ENCODE measurements around the gene DNAJC7.

The DNAJC7 gene

GRCh38 chr17:41984454-41984853 lies 32.8 kb downstream of the DNAJC7 start:
- in situ Hi-C loops (cut with MboI; ENCODE audit: low pct_unique_long_range_greater_than_20kb, low sequenced_read_pairs, unreplicated experiment): no loop called here
- TF ChIP-seq CTCF (IDR thresholded peaks at IDR 0.05; ENCODE audit: extremely low read depth, insufficient read depth, missing control alignments): no peak
- DNase-seq (ENCODE audit: low spot score): no peak

GRCh38 chr17:41982026-41982760 lies 35.0 kb downstream of the DNAJC7 start:
- no peak for DNase-seq (ENCODE audit: low spot score)
- no peak for TF ChIP-seq CTCF (IDR thresholded peaks at IDR 0.05; ENCODE audit: extremely low read depth, insufficient read depth, missing control alignments)
- in situ Hi-C loops (cut with MboI; ENCODE audit: low pct_unique_long_range_greater_than_20kb, low sequenced_read_pairs, unreplicated experiment): no loop called here

GRCh38 chr17:41977991-41978390 lies 39.2 kb downstream of the DNAJC7 start:
- DNase-seq (ENCODE audit: low spot score): no peak
- TF ChIP-seq CTCF (IDR thresholded peaks at IDR 0.05; ENCODE audit: extremely low read depth, insufficient read depth, missing control alignments): no peak
- in situ Hi-C loops (cut with MboI; ENCODE audit: low pct_unique_long_range_greater_than_20kb, low sequenced_read_pairs, unreplicated experiment): no loop called here

DNA sequence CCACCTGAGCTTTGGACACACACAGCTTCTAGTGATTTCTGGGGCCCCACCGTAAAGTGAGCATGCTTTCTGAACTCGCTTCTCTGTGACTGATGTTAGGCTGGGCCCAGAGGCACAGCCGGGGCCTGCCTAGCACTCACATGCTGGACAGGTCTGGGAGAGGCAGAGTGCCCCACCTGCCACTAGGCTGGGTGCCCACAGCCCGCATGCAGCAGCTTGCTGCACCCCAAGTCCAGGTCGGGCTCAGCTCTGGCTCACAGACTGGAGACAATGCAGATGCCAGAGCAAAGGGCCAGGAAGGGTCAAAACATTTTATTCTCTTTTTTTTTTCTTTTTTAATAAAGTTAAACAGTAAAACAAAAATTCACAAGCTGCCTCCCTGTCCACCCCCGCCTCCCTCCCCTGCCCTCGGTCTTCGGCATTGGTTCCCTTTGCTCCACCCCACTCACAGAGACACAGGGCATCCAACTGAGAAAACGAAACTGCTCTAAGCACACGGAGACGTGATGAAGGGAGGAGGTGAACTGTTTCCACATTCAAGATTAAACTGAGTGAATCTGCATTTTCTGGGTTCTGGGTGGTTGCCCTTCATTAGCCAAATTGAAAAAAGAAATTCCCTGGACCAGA lies 41.0 kb downstream of the DNAJC7 start:
- DNase-seq (ENCODE audit: low spot score): no peak
- TF ChIP-seq CTCF (IDR thresholded peaks at IDR 0.05; ENCODE audit: extremely low read depth, insufficient read depth, missing control alignments): no peak
- in situ Hi-C loops (cut with MboI; ENCODE audit: low pct_unique_long_range_greater_than_20kb, low sequenced_read_pairs, unreplicated experiment): no loop called here

DNA sequence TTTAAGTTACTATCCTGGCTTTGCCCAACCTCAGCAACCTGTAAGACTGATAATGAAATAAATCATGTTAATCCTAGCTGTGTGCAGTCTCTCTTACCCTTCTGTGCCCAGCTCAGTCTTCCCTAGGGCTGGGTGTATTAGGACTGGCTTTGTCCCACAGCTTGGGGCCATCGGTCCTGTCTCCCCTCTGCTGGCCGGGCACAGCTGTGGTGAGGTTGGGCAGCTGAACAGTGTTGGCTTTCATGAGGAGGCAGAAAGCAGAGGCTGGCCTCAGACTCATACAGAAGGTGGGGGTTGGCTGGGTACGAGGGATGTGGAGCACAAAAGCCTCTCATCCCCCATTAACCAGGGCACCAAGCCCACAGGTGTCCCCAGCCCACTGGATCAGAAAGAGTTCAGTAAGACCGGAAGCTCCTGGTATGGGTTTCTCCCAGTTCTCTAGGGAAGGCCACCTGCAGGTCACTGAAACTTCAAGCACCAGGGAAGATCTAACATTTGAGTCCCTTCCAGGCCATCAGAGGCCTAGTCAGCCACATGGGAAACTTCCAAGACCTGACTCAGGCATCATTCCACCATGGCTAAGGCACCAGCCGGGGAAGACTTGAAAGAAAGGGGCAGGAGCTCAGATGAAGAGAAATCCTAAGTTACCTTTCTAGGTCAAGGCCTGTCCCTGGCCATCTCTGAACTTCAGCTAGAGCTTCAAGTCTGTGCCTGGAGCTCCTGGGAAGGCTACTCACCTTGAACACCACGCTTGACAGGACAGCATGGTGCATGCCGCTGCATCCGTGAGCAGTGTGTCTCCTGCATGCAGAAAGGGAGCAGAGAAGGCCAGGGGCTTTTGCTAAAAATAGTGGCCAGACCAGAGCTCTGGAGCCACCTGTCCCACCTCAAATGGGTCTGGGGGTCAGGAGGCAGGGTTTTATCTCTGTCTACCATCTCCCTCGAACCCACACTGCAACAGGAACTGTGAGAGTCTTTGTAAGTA lies 41.8 kb downstream of the DNAJC7 start:
- in situ Hi-C loops (cut with MboI; ENCODE audit: low pct_unique_long_range_greater_than_20kb, low sequenced_read_pairs, unreplicated experiment): no loop called here

More for the DNA sequence above, 41.8 kb downstream of the DNAJC7 start:
- DNase-seq (ENCODE audit: low spot score): no peak
- TF ChIP-seq CTCF (IDR thresholded peaks at IDR 0.05; ENCODE audit: extremely low read depth, insufficient read depth, missing control alignments): no peak

All from GM13977 (cell line).